Measurements from ENCODE around the gene CHRNA9.

Gene CHRNA9

DNA sequence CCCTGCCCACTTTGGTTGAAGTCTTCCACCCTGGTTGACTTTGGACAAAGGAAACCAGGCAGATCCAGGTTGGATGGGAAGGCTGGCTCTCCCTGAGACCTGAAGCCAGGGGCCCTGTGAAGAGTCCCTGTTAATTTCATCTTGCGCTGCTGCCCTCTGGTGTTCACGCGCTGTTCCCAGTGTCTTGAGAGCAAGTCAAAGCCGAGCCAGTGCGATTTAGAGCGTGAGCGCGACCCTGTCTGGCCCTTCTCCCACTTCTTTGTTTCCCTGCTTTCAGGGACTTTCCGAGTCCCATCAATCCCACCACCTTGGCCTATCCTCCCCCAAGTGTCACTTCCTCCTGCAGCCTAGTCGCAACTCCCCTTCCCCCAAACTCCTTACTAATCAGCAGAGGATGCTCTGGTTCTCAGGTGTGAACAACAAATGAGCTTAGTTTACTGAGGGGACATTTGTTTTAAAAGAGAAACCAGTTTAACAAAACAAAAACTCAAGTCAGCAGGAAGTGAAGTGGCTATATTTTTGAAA lies 25.8 kb upstream of the CHRNA9 start:
- peak; percentile 79 to 86 for DNase-seq

GRCh38 chr4:40310225-40310624 lies 24.9 kb upstream of the CHRNA9 start:
- DNase-seq = no peak

- DNase-seq = no peak
Measured at GRCh38 chr4:40311811-40312346, 23.3 kb upstream of the CHRNA9 start.

- DNase-seq = peak; percentile 60 to 89
Measured at GRCh38 chr4:40314951-40315350, 20.2 kb upstream of the CHRNA9 start.

DNA sequence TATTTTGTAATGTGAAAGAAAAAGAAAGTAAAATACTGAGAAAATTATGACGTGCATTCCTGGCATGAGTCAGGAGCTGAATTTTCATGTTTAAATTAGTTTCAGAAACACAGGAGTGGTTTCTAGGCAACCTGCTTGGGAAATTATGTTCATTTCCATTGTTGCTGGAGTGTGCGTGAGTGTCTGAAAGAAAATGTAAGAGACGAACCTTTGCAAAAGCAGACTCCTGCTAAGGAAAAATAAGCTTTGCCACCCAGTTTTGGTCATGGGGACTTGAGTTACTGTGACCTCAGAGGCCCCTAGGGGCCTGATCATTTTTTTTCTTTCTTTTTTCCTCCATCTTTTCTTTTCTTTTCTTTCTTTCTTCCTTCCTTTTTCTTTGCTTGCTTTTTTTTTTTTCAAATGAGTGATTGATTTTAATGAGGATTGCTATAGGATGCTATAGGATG lies 18.8 kb upstream of the CHRNA9 start:
- DNase-seq = peak; percentile 64 to 72

- DNase-seq = peak; percentile 66 to 71
Measured at GRCh38 chr4:40316782-40317635, 18.1 kb upstream of the CHRNA9 start.

GRCh38 chr4:40317916-40318658 lies 17.0 kb upstream of the CHRNA9 start:
- DNase-seq = no peak

- DNase-seq = no peak
Measured at GRCh38 chr4:40321574-40322275, 13.4 kb upstream of the CHRNA9 start.

GRCh38 chr4:40322811-40323210 lies 12.3 kb upstream of the CHRNA9 start:
- no peak for DNase-seq

GRCh38 chr4:40323866-40324265 lies 11.3 kb upstream of the CHRNA9 start:
- no peak for DNase-seq

GRCh38 chr4:40325406-40326019 lies 9.6 kb upstream of the CHRNA9 start:
- peak; percentile 71 to 78 for DNase-seq

- DNase-seq = peak; percentile 82 to 89
Measured at GRCh38 chr4:40327340-40327739, 7.8 kb upstream of the CHRNA9 start.

DNA sequence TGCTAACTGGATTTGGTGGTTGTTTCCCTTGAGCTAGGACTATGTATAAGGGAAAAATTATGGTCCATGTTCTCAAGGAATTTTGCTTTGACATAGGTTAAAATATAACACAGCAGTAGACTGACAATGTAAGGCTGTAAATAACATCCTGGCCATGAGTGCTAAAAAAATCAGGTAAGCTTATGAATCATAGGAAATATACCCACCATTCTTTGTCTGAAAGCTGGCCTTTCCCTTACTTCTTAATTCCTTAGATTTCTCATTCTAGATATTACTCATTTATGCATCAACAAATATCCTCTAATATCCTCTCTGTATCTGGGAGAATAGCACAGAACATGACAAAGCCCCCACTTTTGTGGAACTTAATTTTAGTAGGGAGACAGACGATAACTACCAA lies 6.8 kb upstream of the CHRNA9 start:
- no peak for DNase-seq

DNA sequence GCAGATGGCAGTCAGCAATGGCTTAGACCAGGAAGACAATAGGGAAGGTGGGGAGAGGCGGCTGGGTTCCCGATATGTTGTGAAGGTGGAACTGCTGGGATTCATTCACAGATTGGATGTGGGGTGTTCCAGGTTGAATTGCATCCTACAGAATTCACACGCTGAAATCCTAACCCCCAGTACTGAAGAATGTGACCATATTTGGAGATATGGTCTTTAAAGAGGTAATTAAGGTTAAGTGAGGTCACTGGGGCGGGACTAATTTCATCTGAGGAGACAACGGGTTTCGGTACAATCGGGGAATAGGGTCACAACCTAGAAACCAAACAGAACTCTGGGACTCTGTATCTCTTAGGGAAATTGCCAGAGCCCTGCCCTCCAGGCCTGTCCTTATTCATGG lies 5.3 kb upstream of the CHRNA9 start:
- no peak for DNase-seq

- DNase-seq = no peak
Measured at GRCh38 chr4:40330536-40330935, 4.6 kb upstream of the CHRNA9 start.

GRCh38 chr4:40331101-40331745 lies 3.9 kb upstream of the CHRNA9 start:
- DNase-seq = no peak

DNA sequence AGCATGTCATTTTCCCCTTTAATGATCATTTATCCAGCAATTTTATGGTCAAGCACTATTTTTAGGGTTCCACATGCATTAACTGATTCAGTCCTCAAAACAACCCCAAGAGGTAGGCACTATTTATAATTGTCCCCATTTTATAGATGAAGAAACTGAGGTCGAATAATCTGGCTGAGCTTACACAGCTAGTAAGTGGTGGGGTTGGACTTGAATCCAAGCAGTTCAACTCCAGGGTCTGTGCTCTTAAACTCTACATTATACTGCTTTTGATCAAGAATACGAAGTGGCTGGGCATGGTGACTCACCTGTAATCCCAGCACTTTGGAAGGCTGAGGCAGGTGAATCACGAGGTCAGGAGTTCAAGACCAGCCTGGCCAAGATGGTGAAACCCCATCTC lies 3.2 kb upstream of the CHRNA9 start:
- no peak for DNase-seq

DNA sequence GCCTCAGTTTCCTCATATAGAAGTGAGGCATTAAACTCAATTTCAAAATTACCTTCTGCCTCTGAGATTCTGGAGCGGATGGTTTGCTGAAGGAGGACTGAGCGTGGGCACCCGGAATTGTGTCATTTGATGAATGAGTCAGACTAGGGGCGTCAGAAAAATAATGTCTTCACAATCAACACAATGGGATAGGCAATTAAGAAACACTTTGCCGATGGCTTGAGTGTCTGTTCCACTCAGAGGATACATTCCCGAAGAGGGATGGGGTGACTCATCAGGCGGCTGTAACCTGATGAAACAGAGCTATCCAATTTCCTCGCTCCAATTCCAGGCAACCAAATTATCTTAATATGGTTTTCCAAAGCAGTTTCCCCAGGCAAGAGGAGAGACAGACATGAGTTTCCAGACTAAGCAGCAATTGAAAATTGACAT lies 1.2 kb upstream of the CHRNA9 start:
- DNase-seq = no peak

- DNase-seq = no peak
Measured at GRCh38 chr4:40335525-40335894, 377 bp downstream of the CHRNA9 start.

DNA sequence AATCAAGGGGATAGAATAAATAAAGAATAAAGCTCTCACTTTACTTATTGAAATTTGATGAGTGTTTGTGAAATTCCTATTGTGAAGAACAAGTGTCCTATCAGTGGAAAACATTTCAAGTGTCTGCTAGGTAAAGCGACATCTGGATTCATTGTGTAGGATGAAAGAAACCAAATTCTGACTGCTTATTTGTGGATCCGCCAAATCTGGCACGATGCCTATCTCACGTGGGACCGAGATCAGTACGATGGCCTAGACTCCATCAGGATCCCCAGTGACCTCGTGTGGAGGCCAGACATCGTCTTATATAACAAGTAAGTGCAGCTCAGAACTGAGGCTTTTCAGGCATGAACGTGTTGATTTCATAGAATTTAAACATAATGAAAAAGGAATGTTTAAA lies 1.9 kb downstream of the CHRNA9 start:
- no peak for DNase-seq

DNA sequence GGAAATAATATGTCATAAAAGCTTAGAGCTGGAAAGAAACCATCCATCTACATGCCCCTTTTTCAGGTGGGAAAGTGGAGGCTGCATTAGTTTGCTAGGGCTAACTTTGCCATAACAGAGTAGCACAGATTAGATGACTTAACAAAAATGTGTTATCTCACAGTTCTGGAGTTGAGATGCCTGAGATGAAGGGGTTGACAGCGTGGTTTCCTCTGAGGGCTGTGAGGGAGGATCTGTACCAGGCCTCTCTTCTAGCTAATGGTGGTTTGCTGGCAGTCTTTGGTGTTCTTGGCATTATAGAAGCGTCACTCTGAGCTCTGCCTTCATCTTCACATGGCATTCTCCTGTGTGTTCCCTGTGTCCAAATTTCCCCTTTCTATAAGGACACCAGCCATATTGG lies 2.4 kb downstream of the CHRNA9 start:
- DNase-seq = no peak

GRCh38 chr4:40340030-40340429 lies 4.9 kb downstream of the CHRNA9 start:
- peak; percentile 56 to 65 for DNase-seq
